ENCODE data around the gene PMFBP1. TPM values are rescaled to one million over a fixed set of nuclear protein-coding genes. Genes with fewer than 3 reads are reported as not detected.

The PMFBP1 gene, protein sequence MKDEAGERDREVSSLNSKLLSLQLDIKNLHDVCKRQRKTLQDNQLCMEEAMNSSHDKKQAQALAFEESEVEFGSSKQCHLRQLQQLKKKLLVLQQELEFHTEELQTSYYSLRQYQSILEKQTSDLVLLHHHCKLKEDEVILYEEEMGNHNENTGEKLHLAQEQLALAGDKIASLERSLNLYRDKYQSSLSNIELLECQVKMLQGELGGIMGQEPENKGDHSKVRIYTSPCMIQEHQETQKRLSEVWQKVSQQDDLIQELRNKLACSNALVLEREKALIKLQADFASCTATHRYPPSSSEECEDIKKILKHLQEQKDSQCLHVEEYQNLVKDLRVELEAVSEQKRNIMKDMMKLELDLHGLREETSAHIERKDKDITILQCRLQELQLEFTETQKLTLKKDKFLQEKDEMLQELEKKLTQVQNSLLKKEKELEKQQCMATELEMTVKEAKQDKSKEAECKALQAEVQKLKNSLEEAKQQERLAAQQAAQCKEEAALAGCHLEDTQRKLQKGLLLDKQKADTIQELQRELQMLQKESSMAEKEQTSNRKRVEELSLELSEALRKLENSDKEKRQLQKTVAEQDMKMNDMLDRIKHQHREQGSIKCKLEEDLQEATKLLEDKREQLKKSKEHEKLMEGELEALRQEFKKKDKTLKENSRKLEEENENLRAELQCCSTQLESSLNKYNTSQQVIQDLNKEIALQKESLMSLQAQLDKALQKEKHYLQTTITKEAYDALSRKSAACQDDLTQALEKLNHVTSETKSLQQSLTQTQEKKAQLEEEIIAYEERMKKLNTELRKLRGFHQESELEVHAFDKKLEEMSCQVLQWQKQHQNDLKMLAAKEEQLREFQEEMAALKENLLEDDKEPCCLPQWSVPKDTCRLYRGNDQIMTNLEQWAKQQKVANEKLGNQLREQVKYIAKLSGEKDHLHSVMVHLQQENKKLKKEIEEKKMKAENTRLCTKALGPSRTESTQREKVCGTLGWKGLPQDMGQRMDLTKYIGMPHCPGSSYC
- total RNA-seq, result 1.2 TPM

DNA sequence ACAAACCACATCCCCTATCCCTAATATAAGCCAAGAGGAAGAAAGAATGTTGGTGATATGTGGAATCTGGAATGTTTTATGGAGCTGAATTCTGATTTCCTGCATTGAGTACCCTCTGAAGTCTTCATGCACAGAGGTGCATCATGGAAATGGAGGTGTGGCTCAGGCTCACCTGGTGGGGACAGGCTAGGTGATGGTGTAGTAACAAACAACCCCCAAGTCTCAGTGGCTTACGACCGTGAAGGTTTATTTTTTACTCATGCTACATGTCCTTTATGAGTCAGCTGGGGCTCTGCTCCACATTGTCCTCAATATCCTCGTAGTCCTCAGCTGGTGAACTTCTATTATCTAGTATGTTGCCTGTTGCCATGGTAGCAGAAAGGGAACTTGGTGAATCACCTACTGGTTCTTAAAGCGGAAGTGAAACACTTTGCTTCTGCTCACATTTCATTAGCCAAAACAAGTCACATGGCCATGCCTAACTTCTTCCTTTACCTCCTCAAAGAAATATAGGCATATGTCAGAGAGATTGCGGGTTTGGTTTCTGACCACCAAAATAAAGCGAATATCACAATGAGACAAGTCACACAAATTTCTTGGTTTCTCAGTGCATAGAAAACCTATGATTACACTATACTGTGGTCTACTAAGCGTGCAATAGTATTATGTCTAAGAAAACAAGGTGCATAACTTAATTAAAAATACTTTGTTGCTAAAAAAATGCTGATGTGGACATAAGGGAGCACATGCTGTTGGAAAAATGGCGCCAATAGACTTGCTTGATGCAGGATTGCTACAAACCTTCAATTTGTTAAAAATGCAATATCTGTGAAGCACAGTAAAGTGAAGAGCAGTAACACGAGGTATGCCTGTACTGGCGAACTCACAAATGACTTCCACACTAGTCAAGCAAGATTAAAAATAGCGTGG is at the start of gene PMFBP1:
TSS of gene PMFBP1 (minus strand) at position 51 of the 930 bp plus-strand sequence. CDS start 947 bp downstream, outside the sequence.

DNA sequence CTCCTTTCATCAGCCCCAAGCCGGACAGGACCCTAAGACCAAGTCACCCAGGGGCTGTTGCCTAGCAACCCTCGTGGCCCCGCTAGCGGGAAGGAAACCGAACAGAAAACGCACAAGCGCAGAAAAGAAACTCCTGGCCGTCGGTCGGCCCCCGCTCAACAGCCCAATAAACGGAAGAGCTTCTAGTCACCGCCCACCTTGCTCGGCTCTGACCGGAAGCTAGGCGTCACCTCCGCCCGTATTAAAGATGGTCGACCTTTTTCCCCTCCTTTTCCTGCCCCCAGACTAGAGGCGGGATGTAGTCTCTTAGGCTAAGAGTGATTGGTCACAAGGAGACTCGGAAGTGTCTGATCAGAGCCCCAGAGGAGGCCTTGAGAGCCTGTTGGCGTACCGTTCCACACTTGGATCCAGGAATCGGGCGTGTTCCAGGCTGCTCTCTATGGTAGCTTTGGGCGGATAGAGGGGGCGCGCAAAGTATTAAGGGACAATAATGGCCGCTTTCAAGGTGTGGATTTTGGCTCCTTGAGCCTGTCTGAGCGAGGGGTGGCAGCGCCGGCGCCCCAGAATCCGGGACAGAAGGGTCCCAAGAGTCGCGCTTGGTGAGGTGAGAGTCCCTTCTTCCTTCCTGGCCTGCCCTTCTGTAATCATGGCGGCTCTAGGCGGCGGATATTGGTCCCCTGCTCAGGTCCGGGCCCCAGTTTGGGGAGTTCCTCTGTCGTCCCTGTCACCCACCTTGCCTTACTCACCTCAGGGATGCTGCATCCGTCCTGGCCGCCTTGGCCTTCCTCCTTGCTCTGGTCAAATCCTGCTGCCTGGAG is 78.3 kb downstream of the PMFBP1 start, which contains the start of the genes DHX38 and TXNL4B:
TSS of gene DHX38 (plus strand) at position 400 of the 818 bp plus-strand sequence. CDS start 2,311 bp downstream, outside the sequence.
TSS of gene TXNL4B (minus strand) at position 173 of the 818 bp plus-strand sequence. CDS start 2,871 bp downstream, outside the sequence.

Other genes starting within 250 kb of the PMFBP1 start
- gene PKD1L3, start 171.8 kb downstream of the PMFBP1 start, total RNA-seq, result under 0.01 TPM
- gene DHODH, start 163.4 kb downstream of the PMFBP1 start, total RNA-seq, result 3.9 TPM
- gene HP, start 117.7 kb downstream of the PMFBP1 start, total RNA-seq, result 0.23 TPM
- 3.7 TPM for gene HPR, start 108.9 kb downstream of the PMFBP1 start, total RNA-seq
- 11.3 TPM for gene TXNL4B, start 78.5 kb downstream of the PMFBP1 start, total RNA-seq
- 45.4 TPM for gene DHX38, start 78.3 kb downstream of the PMFBP1 start, total RNA-seq